Measurements from ENCODE around the gene PLK3. TPM values are rescaled to one million over a fixed set of nuclear protein-coding genes. Genes with fewer than 3 reads are reported as not detected.

The PLK3 gene
- total RNA-seq, 1 experiment from 2014 or later: 11.8 TPM

DNA sequence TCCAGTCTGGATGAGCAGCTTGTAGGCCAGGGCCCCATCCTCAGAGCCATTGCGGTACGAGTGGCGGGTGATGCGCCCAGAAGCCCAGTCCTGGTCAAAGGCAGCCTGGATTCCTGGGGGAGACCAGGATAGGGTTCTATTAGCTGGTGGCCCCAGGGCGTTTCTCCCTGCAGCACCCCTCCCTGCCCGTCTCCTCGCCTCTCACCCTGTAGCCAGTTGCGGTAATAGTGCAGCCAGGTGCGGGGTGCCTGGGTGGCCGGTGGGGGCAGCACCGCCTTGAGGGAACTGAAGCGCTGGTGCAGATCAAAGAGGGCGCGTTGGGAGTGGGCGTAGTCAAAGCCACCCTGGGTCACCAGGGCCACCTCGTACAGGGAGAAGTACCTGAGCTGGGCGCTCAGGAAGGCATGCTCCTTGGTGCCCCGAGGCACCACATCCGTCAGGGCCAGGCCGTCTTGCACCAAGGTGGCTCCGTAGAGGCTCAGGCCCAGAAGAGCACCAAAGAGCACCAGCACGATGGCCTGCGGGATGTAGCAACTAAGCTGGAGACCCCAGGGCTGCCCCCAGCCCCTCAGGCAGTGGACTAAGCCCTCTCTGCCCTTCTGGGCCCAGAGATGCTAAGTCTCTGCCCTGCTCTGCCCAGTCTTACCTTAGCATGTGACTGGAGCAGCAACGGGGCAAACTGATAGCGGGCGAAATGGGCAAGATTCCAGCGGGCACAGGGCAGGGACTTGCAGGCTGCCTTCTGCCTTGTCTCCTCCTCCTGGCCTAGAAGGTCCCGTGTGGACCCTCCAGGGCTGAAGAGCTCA is 27.2 kb downstream of the PLK3 start:
- DNase-seq: peak; percentile 55
- H4K20me1 ChIP-seq (ENCODE audit: insufficient read depth, low read depth, low read length): no peaks in the 10 kb centered on the region
- H3K4me3 ChIP-seq (ENCODE audit: low read length): no peak overlapping the region
- H3K9me2 ChIP-seq (replicated peaks; ENCODE audit: insufficient read depth, low read length): no peaks in the 10 kb centered on the region
- no peak overlapping the region for H2AFZ ChIP-seq (ENCODE audit: low read length)
- H3K36me3 ChIP-seq (ENCODE audit: insufficient read depth, low read length): no peaks in the 10 kb centered on the region
- no peak overlapping the region for H3K9ac ChIP-seq (ENCODE audit: low read length)
- H3K4me2 ChIP-seq (ENCODE audit: low read depth, low read length, poor library complexity, severe bottlenecking): no peak overlapping the region
- H3K79me2 ChIP-seq (ENCODE audit: low read length): no peaks in the 10 kb centered on the region
- no peak overlapping the region for H3K27ac ChIP-seq (ENCODE audit: low read length)
- H3K4me1 ChIP-seq (ENCODE audit: low read length): no peaks in the 10 kb centered on the region
- no peaks in the 10 kb centered on the region for H3K27me3 ChIP-seq (ENCODE audit: low read length)
- H3K9me3 ChIP-seq (ENCODE audit: low read length): no peaks in the 10 kb centered on the region

DNA sequence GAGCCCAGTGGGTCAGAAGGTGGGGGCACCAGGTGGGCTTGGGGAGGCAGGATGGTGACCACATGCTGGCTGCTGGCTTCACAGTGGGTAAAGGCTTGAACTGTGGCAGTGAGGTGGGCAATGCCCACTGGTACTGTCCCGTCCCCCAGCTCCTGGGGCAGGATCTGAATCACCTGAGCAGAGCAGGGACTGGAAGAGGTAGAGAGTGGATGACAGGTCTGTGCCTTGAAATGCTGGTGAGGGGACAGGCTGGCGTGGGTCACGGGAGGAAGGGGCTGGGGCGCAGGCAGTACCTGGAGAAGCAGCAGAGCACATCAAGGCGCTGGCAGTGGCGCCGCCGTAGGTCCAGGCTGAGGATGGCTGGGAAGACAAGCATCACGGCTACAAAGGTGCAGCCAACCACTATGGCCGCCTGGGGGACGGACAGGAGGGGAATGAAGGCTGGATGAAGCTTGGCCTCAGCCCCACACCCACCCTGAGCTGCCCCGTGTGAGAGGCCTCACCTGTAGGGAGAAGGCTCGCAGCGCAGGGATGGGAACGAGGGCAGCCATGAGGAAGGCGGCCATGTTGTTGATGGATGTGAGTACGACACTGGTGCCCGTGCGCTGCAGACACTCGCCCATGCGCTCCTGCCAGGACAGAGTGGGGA is 27.9 kb downstream of the PLK3 start:
- DNase-seq: no peak
- Histone ChIP-seq H2AFZ (ENCODE audit: low read length) (no peak overlapping the region), H3K9me3 (ENCODE audit: low read length) (no peaks in the 10 kb centered on the region), H3K4me1 (ENCODE audit: low read length) (no peaks in the 10 kb centered on the region), H4K20me1 (ENCODE audit: insufficient read depth, low read depth, low read length) (no peaks in the 10 kb centered on the region), H3K36me3 (ENCODE audit: insufficient read depth, low read length) (no peaks in the 10 kb centered on the region), H3K4me2 (ENCODE audit: low read depth, low read length, poor library complexity, severe bottlenecking) (no peak overlapping the region), H3K9me2 (replicated peaks; ENCODE audit: insufficient read depth, low read length) (no peaks in the 10 kb centered on the region), H3K79me2 (ENCODE audit: low read length) (no peaks in the 10 kb centered on the region), H3K4me3 (ENCODE audit: low read length) (no peak overlapping the region), H3K9ac (ENCODE audit: low read length) (no peak overlapping the region), H3K27me3 (ENCODE audit: low read length) (no peaks in the 10 kb centered on the region), H3K27ac (ENCODE audit: low read length) (no peak overlapping the region)

DNA sequence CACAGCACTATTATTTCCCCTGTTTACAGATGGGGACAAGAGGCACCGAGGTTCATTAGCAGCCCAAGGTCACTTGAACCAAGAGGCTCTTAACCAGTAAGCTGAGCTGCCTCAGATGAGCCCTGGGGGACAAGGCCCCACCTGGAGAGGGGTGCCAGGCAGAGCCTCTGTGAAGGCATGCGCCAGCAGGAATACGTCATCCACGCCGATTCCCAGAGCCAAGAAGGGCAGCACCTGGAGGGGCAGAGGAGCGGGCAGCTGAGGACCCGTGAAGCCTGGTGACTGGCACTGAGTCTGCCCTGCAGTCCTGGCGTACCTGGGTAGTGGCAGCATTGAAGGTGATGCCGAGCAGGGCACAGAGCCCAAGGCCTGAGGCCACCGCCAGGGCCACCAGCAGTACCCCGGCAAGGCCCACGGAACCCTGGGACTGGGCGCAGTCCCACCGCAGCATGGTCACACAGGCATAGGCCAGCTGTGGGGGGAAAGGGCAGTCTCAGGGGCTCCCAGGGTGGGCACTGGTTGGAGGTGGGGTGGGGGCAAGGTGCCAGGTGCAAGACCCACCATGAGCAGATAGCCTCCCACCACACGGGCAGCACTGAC is 28.8 kb downstream of the PLK3 start:
- no peak overlapping the region for H3K27ac ChIP-seq (ENCODE audit: low read length)
- H3K4me1 ChIP-seq (ENCODE audit: low read length): no peaks in the 10 kb centered on the region
- no peaks in the 10 kb centered on the region for H4K20me1 ChIP-seq (ENCODE audit: insufficient read depth, low read depth, low read length)
- H3K9me3 ChIP-seq (ENCODE audit: low read length): no peaks in the 10 kb centered on the region
- H3K4me2 ChIP-seq (ENCODE audit: low read depth, low read length, poor library complexity, severe bottlenecking): no peak overlapping the region
- no peaks in the 10 kb centered on the region for H3K36me3 ChIP-seq (ENCODE audit: insufficient read depth, low read length)
- no peak overlapping the region for H2AFZ ChIP-seq (ENCODE audit: low read length)
- H3K4me3 ChIP-seq (ENCODE audit: low read length): no peak overlapping the region
- DNase-seq: no peak
- H3K27me3 ChIP-seq (ENCODE audit: low read length): no peaks in the 10 kb centered on the region
- H3K9me2 ChIP-seq (replicated peaks; ENCODE audit: insufficient read depth, low read length): no peaks in the 10 kb centered on the region
- no peak overlapping the region for H3K9ac ChIP-seq (ENCODE audit: low read length)
- H3K79me2 ChIP-seq (ENCODE audit: low read length): no peaks in the 10 kb centered on the region

DNA sequence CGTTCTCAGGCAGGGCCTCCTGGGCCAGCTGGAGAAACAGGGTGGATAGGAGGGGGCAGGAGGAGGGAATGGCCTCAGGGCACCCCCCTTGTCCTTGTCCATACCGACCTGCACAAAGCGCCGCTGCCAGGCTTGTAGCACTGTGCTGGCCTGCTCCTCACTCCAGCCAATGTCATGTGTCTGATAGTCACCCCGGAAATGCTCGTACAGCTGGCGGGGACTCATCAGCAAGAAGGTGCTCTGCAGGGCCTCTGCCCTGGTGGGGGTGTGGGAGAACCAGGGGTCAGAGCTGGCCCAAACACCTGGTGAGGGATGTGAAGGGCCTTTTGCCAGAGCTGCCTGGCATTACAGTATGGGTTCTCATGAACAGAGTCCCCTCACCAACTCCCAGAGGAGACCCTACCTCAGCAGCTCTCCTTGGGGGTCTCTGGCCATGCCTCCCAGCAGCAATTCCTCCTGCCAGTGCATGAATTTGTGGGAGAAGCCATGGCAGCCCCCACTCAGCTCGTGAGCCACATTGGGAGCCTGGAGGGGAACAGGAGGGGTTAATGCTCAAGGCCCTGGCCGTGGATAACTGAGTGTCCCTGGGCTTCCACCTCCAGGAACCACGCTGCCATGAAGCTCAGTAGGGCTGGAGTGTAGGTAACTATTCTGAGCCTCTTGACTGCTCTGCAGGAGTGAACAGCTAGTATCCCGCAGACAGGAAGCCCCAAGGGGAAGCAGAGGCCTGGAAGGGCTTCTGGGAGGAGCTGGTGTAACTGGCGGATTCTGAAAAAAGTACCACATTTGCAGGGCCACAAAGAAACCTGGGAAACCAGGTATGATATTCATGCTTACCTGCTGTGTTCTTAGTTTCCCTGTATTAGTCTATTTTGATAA is 29.6 kb downstream of the PLK3 start:
- no peak overlapping the region for H3K9ac ChIP-seq (ENCODE audit: low read length)
- no peak overlapping the region for H3K4me3 ChIP-seq (ENCODE audit: low read length)
- no peak overlapping the region for H3K4me2 ChIP-seq (ENCODE audit: low read depth, low read length, poor library complexity, severe bottlenecking)
- H3K9me3 ChIP-seq (ENCODE audit: low read length): no peaks in the 10 kb centered on the region
- H3K36me3 ChIP-seq (ENCODE audit: insufficient read depth, low read length): no peaks in the 10 kb centered on the region
- H3K27ac ChIP-seq (ENCODE audit: low read length): no peak overlapping the region
- no peaks in the 10 kb centered on the region for H3K27me3 ChIP-seq (ENCODE audit: low read length)
- no peaks in the 10 kb centered on the region for H4K20me1 ChIP-seq (ENCODE audit: insufficient read depth, low read depth, low read length)
- no peaks in the 10 kb centered on the region for H3K9me2 ChIP-seq (replicated peaks; ENCODE audit: insufficient read depth, low read length)
- no peak overlapping the region for H2AFZ ChIP-seq (ENCODE audit: low read length)
- H3K79me2 ChIP-seq (ENCODE audit: low read length): no peaks in the 10 kb centered on the region
- H3K4me1 ChIP-seq (ENCODE audit: low read length): no peaks in the 10 kb centered on the region
- no peak for DNase-seq

DNA sequence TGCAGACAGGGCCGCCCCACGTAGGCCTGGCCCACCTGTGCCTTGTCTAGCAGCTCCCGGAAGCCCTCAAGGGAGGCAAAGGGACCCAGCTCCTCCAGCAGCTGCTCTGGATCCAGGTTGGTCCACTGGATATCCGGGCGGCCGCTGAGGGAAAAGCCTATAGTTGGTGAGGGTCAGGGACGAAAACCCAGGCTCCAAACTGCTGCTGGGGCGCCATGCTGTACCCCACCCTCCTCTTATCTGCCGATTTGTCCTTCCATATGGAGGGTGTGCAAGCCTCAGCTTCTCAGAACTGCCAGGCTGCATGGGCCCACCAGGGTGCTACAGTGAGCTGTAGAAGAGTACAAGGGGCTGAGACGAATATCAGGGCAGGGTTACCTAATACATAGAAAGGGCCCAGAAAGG is 30.7 kb downstream of the PLK3 start:
- peak; percentile 62 for DNase-seq
- H3K4me1 ChIP-seq (ENCODE audit: low read length): peaks cover under 1% of the 10 kb centered on the region
- no peaks in the 10 kb centered on the region for H4K20me1 ChIP-seq (ENCODE audit: insufficient read depth, low read depth, low read length)
- no peak overlapping the region for H3K4me3 ChIP-seq (ENCODE audit: low read length)
- no peaks in the 10 kb centered on the region for H3K36me3 ChIP-seq (ENCODE audit: insufficient read depth, low read length)
- H3K9ac ChIP-seq (ENCODE audit: low read length): no peak overlapping the region
- H3K9me3 ChIP-seq (ENCODE audit: low read length): no peaks in the 10 kb centered on the region
- H3K27me3 ChIP-seq (ENCODE audit: low read length): no peaks in the 10 kb centered on the region
- H3K27ac ChIP-seq (ENCODE audit: low read length): no peak overlapping the region
- no peaks in the 10 kb centered on the region for H3K79me2 ChIP-seq (ENCODE audit: low read length)
- no peaks in the 10 kb centered on the region for H3K9me2 ChIP-seq (replicated peaks; ENCODE audit: insufficient read depth, low read length)
- H2AFZ ChIP-seq (ENCODE audit: low read length): no peak overlapping the region
- H3K4me2 ChIP-seq (ENCODE audit: low read depth, low read length, poor library complexity, severe bottlenecking): no peak overlapping the region

DNA sequence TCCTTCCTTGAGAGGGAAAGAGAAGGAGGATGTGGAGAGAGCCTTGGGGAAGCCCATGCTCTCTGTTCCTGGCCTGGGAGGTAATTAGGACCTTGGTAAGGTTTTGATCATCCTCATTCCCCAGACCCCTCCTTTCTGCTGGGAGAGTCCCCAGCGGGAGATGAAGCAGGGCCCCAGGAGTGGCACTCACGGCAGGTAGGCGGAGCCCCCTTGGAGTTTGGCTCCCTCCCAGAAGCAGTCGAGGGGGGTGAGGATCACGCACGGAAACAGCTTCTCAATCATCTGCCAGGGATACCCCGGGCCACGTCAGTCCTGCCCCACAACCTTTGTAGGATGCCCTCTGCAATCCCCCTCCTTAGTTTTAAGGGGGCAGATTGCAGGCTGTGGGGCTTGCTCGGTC is 31.3 kb downstream of the PLK3 start:
- Histone ChIP-seq H3K4me3 (ENCODE audit: low read length) (no peak overlapping the region), H3K27me3 (ENCODE audit: low read length) (no peaks in the 10 kb centered on the region), H3K4me1 (ENCODE audit: low read length) (peaks cover 4% of the 10 kb centered on the region), H3K4me2 (ENCODE audit: low read depth, low read length, poor library complexity, severe bottlenecking) (no peak overlapping the region), H3K36me3 (ENCODE audit: insufficient read depth, low read length) (no peaks in the 10 kb centered on the region), H3K27ac (ENCODE audit: low read length) (no peak overlapping the region), H2AFZ (ENCODE audit: low read length) (no peak overlapping the region), H4K20me1 (ENCODE audit: insufficient read depth, low read depth, low read length) (no peaks in the 10 kb centered on the region), H3K9me3 (ENCODE audit: low read length) (no peaks in the 10 kb centered on the region), H3K9ac (ENCODE audit: low read length) (no peak overlapping the region), H3K9me2 (replicated peaks; ENCODE audit: insufficient read depth, low read length) (no peaks in the 10 kb centered on the region), H3K79me2 (ENCODE audit: low read length) (no peaks in the 10 kb centered on the region)
- DNase-seq: no peak

DNA sequence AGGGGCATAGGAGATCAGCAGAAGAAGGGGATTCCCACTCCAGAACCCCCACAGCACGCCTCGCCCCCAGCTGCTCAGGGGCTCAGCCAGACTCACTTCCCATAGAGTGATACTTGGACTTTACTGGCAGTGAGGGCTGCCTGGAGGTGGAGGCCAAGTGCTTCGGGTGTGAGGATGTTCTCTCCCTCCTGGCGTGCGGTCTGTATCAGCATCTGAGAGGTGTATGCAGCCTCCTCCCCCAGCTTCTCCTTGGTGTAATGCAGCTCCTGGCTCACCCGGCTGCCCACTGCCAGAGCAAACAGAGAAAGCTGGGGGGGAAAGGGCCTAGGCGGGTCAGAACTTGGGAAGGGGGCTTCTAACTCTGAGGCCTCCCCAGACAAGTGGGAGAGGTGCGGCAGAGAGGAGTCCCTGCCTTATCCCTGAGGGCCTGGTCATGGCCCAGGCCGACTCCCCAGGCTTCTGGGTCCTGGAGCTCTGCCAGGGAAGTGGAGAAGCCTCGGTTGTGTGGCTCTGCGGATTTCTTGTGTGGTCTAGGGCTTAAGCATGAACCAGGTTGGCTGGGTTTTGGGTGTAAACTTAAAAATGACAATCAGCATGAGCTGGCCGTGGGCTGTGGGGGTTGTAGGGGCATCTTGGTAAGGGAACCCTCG is 32.0 kb downstream of the PLK3 start:
- no peaks in the 10 kb centered on the region for H3K9me3 ChIP-seq (ENCODE audit: low read length)
- H4K20me1 ChIP-seq (ENCODE audit: insufficient read depth, low read depth, low read length): no peaks in the 10 kb centered on the region
- H2AFZ ChIP-seq (ENCODE audit: low read length): no peak overlapping the region
- H3K36me3 ChIP-seq (ENCODE audit: insufficient read depth, low read length): no peaks in the 10 kb centered on the region
- H3K4me1 ChIP-seq (ENCODE audit: low read length): peaks cover 4% of the 10 kb centered on the region
- H3K4me2 ChIP-seq (ENCODE audit: low read depth, low read length, poor library complexity, severe bottlenecking): no peak overlapping the region
- no peak overlapping the region for H3K9ac ChIP-seq (ENCODE audit: low read length)
- no peak overlapping the region for H3K27ac ChIP-seq (ENCODE audit: low read length)
- no peak for DNase-seq
- no peaks in the 10 kb centered on the region for H3K9me2 ChIP-seq (replicated peaks; ENCODE audit: insufficient read depth, low read length)
- no peaks in the 10 kb centered on the region for H3K27me3 ChIP-seq (ENCODE audit: low read length)
- H3K4me3 ChIP-seq (ENCODE audit: low read length): no peak overlapping the region
- no peaks in the 10 kb centered on the region for H3K79me2 ChIP-seq (ENCODE audit: low read length)

Measured in Karpas-422 (cell line).